HEK293 (cell line): Measurements from ENCODE around the gene AGMO.

Experiments used
- CTCF ChIA-PET: fragments of 350-600 bp; formaldehyde crosslinking; extraction: SDS; loops from one replicate; lab custom pipeline; 2021; ENCODE audit warnings: antibody characterized with exemption; lab: Yijun Ruan, JAX
- POLR2A ChIA-PET: fragments of 300-600 bp; formaldehyde crosslinking; extraction: SDS; loops from one replicate; lab custom pipeline; 2020; ENCODE audit warnings: antibody characterized with exemption, inconsistent platforms; lab: Yijun Ruan, JAX
- H3K27ac ChIP-seq: fragments of 200-500 bp; sonication (Bioruptor generic); 2 replicates; pipeline ENCODE4 v1.5.1; 2014; ENCODE audit warnings: low read depth, low read length, control low read depth, inconsistent platforms; ENCODE audit errors: extremely low read depth
- H3K36me3 ChIP-seq, 2 experiments: fragments of 200-500 bp in 1 of 2; sonication (Bioruptor generic) in 1 of 2; 1 replicate in 1 of 2; 2 replicates in 1 of 2; pipeline ENCODE4 v1.5.1; 2014 to 2017; ENCODE audit warnings: inconsistent platforms in 2 of 2, low read length in 2 of 2; ENCODE audit not compliant: control insufficient read depth in 2 of 2, insufficient read depth in 1 of 2
- H3K4me1 ChIP-seq: fragments of 200-500 bp; sonication (Bioruptor generic); 2 replicates; pipeline ENCODE4 v1.5.1; 2014; ENCODE audit warnings: mild to moderate bottlenecking, low read length, inconsistent platforms; ENCODE audit not compliant: control insufficient read depth, insufficient read depth
- H3K4me3 ChIP-seq: 2 replicates; pipeline ENCODE4 v1.5.1; 2011; ENCODE audit warnings: low read depth, mild to moderate bottlenecking, control low read depth, low read length, moderate library complexity
- H3K9me3 ChIP-seq: fragments of 200-500 bp; sonication (Bioruptor generic); 2 replicates; pipeline ENCODE4 v1.5.1; 2014; ENCODE audit warnings: low read depth, low read length, inconsistent platforms; ENCODE audit not compliant: control insufficient read depth, insufficient read depth
- BCL11A ChIP-seq: fragments of 450-650 bp; formaldehyde crosslinking; IDR thresholded peaks from 2 replicates; pipeline ENCODE4 v1.5.1; 2016; ENCODE audit warnings: low read depth, missing biosample characterization, missing genetic modification characterization
- GFI1B ChIP-seq: fragments of 450-650 bp; formaldehyde crosslinking; IDR thresholded peaks from 2 replicates; pipeline ENCODE4 v1.5.1; 2016; ENCODE audit warnings: missing biosample characterization, missing genetic modification characterization
- KLF10 ChIP-seq: fragments of 450-650 bp; IDR thresholded peaks from 2 replicates; pipeline ENCODE4 v1.5.1; 2018; ENCODE audit warnings: missing biosample characterization, mild to moderate bottlenecking, missing genetic modification characterization
- KLF9 ChIP-seq: fragments of 450-650 bp; formaldehyde crosslinking; IDR thresholded peaks from 2 replicates; pipeline ENCODE4 v1.5.1; 2016; ENCODE audit warnings: missing biosample characterization, missing genetic modification characterization, low read depth
- RBAK ChIP-seq: fragments of 450-650 bp; formaldehyde crosslinking; IDR thresholded peaks from 2 replicates; pipeline ENCODE4 v1.5.1; 2016; ENCODE audit warnings: missing biosample characterization, missing genetic modification characterization
- YY1 ChIP-seq: fragments of 450-650 bp; formaldehyde crosslinking; IDR thresholded peaks from 2 replicates; pipeline ENCODE4 v1.5.1; 2018; ENCODE audit warnings: missing biosample characterization, missing genetic modification characterization
- ZNF184 ChIP-seq: fragments of 450-650 bp; IDR thresholded peaks from 2 replicates; pipeline ENCODE4 v1.5.1; 2018; ENCODE audit warnings: missing biosample characterization, mild to moderate bottlenecking, missing genetic modification characterization
- ZNF221 ChIP-seq: fragments of 450-650 bp; formaldehyde crosslinking; IDR thresholded peaks from 2 replicates; pipeline ENCODE4 v1.5.1; 2017; ENCODE audit warnings: missing biosample characterization, missing genetic modification characterization, borderline replicate concordance
- ZNF341 ChIP-seq: fragments of 450-650 bp; formaldehyde crosslinking; IDR thresholded peaks from 2 replicates; pipeline ENCODE4; 2016; ENCODE audit warnings: low read depth, missing biosample characterization, missing genetic modification characterization
- ZNF350 ChIP-seq: fragments of 450-650 bp; formaldehyde crosslinking; IDR thresholded peaks from 2 replicates; pipeline ENCODE4 v1.5.0; 2017; ENCODE audit warnings: missing biosample characterization, mild to moderate bottlenecking, missing genetic modification characterization
- ZNF37A ChIP-seq: fragments of 450-650 bp; IDR thresholded peaks from 2 replicates; pipeline ENCODE4 v1.5.1; 2018; ENCODE audit warnings: missing biosample characterization, missing genetic modification characterization
- ZNF404 ChIP-seq: fragments of 450-650 bp; formaldehyde crosslinking; IDR thresholded peaks from 2 replicates; pipeline ENCODE4 v1.5.1; 2017; ENCODE audit warnings: missing biosample characterization, missing genetic modification characterization
- ZNF529 ChIP-seq: fragments of 450-650 bp; formaldehyde crosslinking; IDR thresholded peaks from 2 replicates; pipeline ENCODE4 v1.5.1; 2017; ENCODE audit warnings: missing genetic modification characterization, missing biosample characterization; ENCODE audit not compliant: insufficient replicate concordance
- ZNF548 ChIP-seq: fragments of 450-650 bp; formaldehyde crosslinking; IDR thresholded peaks from 2 replicates; pipeline ENCODE4 v1.5.1; 2016; ENCODE audit warnings: missing biosample characterization, missing genetic modification characterization
- ZSCAN16 ChIP-seq: fragments of 450-650 bp; formaldehyde crosslinking; IDR thresholded peaks from 2 replicates; pipeline ENCODE4 v1.5.1; 2016; ENCODE audit warnings: missing biosample characterization, missing genetic modification characterization
- ZSCAN30 ChIP-seq: fragments of 450-650 bp; IDR thresholded peaks from 2 replicates; pipeline ENCODE4 v1.5.1; 2018; ENCODE audit warnings: missing biosample characterization, mild to moderate bottlenecking, missing genetic modification characterization, moderate library complexity
- TF ChIP-seq, protein P1 (sequence below): fragments of 450-650 bp; formaldehyde crosslinking; IDR thresholded peaks from 2 replicates; pipeline ENCODE4 v1.5.1; 2016; ENCODE audit warnings: missing biosample characterization, missing genetic modification characterization
- TF ChIP-seq, protein P2 (sequence below): fragments of 450-650 bp; IDR thresholded peaks from 2 replicates; pipeline ENCODE4 v1.5.1; 2018; ENCODE audit warnings: missing biosample characterization, mild to moderate bottlenecking, missing genetic modification characterization
- TF ChIP-seq, protein P3 (sequence below): fragments of 450-650 bp; formaldehyde crosslinking; IDR thresholded peaks from 2 replicates; pipeline ENCODE4 v1.5.1; 2016; ENCODE audit warnings: missing biosample characterization, missing genetic modification characterization

AGMO gene

DNA sequence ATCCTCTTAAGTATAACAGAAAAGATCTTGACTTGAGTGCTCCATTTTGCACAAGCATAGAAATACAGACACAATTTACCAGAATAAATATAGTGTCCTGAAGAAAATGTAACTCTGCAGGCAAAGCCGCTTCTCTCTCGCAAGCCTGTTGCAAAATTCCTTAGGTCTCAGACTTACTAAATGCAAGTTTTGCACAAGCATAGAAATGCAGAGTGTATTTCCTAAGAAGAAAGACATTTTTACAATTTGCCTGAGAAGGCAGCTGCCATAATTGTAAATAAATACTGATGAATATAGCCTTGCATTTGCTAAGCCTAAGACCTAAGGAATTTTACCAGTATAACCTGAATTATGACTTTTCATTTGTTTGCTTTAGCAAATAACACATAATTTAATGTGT is 67.1 kb downstream of the AGMO start (continued):
- TF ChIP-seq, protein P1, sequence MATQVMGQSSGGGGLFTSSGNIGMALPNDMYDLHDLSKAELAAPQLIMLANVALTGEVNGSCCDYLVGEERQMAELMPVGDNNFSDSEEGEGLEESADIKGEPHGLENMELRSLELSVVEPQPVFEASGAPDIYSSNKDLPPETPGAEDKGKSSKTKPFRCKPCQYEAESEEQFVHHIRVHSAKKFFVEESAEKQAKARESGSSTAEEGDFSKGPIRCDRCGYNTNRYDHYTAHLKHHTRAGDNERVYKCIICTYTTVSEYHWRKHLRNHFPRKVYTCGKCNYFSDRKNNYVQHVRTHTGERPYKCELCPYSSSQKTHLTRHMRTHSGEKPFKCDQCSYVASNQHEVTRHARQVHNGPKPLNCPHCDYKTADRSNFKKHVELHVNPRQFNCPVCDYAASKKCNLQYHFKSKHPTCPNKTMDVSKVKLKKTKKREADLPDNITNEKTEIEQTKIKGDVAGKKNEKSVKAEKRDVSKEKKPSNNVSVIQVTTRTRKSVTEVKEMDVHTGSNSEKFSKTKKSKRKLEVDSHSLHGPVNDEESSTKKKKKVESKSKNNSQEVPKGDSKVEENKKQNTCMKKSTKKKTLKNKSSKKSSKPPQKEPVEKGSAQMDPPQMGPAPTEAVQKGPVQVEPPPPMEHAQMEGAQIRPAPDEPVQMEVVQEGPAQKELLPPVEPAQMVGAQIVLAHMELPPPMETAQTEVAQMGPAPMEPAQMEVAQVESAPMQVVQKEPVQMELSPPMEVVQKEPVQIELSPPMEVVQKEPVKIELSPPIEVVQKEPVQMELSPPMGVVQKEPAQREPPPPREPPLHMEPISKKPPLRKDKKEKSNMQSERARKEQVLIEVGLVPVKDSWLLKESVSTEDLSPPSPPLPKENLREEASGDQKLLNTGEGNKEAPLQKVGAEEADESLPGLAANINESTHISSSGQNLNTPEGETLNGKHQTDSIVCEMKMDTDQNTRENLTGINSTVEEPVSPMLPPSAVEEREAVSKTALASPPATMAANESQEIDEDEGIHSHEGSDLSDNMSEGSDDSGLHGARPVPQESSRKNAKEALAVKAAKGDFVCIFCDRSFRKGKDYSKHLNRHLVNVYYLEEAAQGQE (tag by site-specific recombination), result no peak
- TF ChIP-seq ZNF184 (tag by site-specific recombination), result no peak
- TF ChIP-seq ZNF548 (tag by site-specific recombination), result no peak
- TF ChIP-seq ZNF404 (tag by site-specific recombination), result no peak
- no peak for TF ChIP-seq ZNF221 (tag by site-specific recombination)
- no peak for TF ChIP-seq KLF9
- no peak for TF ChIP-seq ZNF350 (tag by site-specific recombination)
- TF ChIP-seq, protein P2, sequence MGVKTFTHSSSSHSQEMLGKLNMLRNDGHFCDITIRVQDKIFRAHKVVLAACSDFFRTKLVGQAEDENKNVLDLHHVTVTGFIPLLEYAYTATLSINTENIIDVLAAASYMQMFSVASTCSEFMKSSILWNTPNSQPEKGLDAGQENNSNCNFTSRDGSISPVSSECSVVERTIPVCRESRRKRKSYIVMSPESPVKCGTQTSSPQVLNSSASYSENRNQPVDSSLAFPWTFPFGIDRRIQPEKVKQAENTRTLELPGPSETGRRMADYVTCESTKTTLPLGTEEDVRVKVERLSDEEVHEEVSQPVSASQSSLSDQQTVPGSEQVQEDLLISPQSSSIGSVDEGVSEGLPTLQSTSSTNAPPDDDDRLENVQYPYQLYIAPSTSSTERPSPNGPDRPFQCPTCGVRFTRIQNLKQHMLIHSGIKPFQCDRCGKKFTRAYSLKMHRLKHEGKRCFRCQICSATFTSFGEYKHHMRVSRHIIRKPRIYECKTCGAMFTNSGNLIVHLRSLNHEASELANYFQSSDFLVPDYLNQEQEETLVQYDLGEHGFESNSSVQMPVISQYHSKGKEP (tag by site-specific recombination), result no peak
- TF ChIP-seq RBAK (tag by site-specific recombination), result no peak
- TF ChIP-seq GFI1B (tag by site-specific recombination), result no peak

DNA sequence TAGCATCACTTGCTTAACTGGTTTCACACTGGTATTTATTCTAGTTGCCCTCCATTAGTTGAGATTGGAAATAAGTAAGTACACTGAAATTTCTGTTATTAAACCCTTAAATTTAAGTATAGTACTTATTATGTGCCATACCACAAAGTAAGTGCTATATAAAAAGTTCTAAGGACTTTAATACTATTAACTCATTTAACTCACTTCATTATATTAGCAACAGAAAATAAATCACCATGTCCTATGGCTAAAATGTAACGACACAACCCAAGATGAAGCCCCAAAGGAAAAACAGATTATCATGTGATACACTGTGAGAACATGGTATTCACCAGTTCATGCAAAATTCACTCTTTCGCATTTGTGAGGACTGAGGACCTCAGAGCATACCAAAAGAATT is 70.5 kb downstream of the AGMO start:
- POLR2A ChIA-PET, result no interaction called here

DNA sequence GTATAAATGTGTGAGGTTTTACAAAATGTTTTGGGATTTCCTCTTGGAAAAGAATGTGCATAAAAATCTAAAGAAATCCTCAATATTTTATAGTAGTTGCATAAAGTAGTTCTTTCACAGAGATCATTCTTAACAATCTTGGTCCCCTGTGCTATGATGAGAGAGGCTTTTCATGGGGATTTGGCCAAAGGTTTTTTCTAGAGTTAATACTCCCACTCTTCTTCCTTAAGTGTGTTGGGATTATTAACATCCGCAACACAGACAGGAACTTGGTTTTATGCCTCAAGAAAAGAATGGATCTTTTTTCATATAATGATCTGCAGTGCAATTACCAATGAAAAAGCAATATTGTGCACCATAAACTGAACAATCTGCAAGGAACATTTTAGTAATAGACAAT is 71.5 kb downstream of the AGMO start:
- CTCF ChIA-PET, result no interaction called here
- no peak overlapping the region for H3K4me3 ChIP-seq
- TF ChIP-seq BCL11A, result no peak
- H3K36me3 ChIP-seq, result no peaks in the 10 kb centered on the region
- no peak overlapping the region for H3K27ac ChIP-seq
- peaks cover 4% of the 10 kb centered on the region; the same call in 1 of the 2 replicates for H3K4me1 ChIP-seq
- POLR2A ChIA-PET, result no interaction called here
- H3K9me3 ChIP-seq, result no peaks in the 10 kb centered on the region

More for the DNA sequence above, 70.5 kb downstream of the AGMO start:
- no peak overlapping the region for H3K4me3 ChIP-seq
- H3K9me3 ChIP-seq, result no peaks in the 10 kb centered on the region
- CTCF ChIA-PET, result no interaction called here
- H3K36me3 ChIP-seq, result no peaks in the 10 kb centered on the region
- H3K4me1 ChIP-seq, result peaks cover 4% of the 10 kb centered on the region; the same call in 1 of the 2 replicates
- TF ChIP-seq ZSCAN30 (tag by site-specific recombination) (no peak), ZNF37A (no peak), YY1 (tag by site-specific recombination) (no peak), ZSCAN16 (no peak), ZNF529 (tag by site-specific recombination) (no peak), ZNF341 (tag by site-specific recombination) (no peak), KLF10 (tag by site-specific recombination) (no peak)
- TF ChIP-seq, protein P3, sequence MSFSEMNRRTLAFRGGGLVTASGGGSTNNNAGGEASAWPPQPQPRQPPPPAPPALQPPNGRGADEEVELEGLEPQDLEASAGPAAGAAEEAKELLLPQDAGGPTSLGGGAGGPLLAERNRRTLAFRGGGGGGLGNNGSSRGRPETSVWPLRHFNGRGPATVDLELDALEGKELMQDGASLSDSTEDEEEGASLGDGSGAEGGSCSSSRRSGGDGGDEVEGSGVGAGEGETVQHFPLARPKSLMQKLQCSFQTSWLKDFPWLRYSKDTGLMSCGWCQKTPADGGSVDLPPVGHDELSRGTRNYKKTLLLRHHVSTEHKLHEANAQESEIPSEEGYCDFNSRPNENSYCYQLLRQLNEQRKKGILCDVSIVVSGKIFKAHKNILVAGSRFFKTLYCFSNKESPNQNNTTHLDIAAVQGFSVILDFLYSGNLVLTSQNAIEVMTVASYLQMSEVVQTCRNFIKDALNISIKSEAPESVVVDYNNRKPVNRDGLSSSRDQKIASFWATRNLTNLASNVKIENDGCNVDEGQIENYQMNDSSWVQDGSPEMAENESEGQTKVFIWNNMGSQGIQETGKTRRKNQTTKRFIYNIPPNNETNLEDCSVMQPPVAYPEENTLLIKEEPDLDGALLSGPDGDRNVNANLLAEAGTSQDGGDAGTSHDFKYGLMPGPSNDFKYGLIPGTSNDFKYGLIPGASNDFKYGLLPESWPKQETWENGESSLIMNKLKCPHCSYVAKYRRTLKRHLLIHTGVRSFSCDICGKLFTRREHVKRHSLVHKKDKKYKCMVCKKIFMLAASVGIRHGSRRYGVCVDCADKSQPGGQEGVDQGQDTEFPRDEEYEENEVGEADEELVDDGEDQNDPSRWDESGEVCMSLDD, result no peak
- no peak overlapping the region for H3K27ac ChIP-seq
